GM13977 (cell line): ENCODE measurements around the gene CDC45.

Source experiments
- DNase-seq: peaks from one replicate; pipeline ENCODE4 v3.0.0; 2012; ENCODE audit warnings: low spot score
- CTCF ChIP-seq: IDR thresholded peaks from 2 replicates; pipeline ENCODE4 v1.5.1; 2012; ENCODE audit warnings: mild to moderate bottlenecking, control low read depth; ENCODE audit not compliant: insufficient read depth; ENCODE audit errors: extremely low read depth, missing control alignments
- in situ Hi-C: fragments of 300-500 bp; cut with MboI; formaldehyde crosslinking; loops from one replicate; pipeline ENCODE4 v1.12.0; 2022; ENCODE audit warnings: low sequenced_read_pairs, low pct_unique_long_range_greater_than_20kb, mixed read lengths, inconsistent platforms; ENCODE audit not compliant: unreplicated experiment

The CDC45 gene

GRCh38 chr22:19455585-19456370 lies 23.9 kb upstream of the CDC45 start:
- TF ChIP-seq CTCF, result no peak
- in situ Hi-C loops, result no loop called here
- DNase-seq, result no peak

- in situ Hi-C loops, result no loop called here
- no peak for DNase-seq
- no peak for TF ChIP-seq CTCF
Measured at GRCh38 chr22:19456541-19456940, 23.2 kb upstream of the CDC45 start.

- in situ Hi-C loops, result no loop called here
- DNase-seq, result no peak
- no peak for TF ChIP-seq CTCF
Measured at GRCh38 chr22:19457828-19458428, 21.8 kb upstream of the CDC45 start.

GRCh38 chr22:19460036-19460435 lies 19.7 kb upstream of the CDC45 start:
- in situ Hi-C loops, result no loop called here
- TF ChIP-seq CTCF, result no peak
- no peak for DNase-seq

- no peak for TF ChIP-seq CTCF
- in situ Hi-C loops, result no loop called here
- DNase-seq, result no peak
Measured at GRCh38 chr22:19461506-19461905, 18.2 kb upstream of the CDC45 start.

GRCh38 chr22:19463008-19463407 lies 16.7 kb upstream of the CDC45 start:
- in situ Hi-C loops, result no loop called here
- no peak for TF ChIP-seq CTCF
- DNase-seq, result no peak
